GM20431 (cell line): ENCODE data around the gene SLC27A2.
"Not testable (repeated sequence)": the region's sequence is repeated elsewhere in the genome, so short reads cannot be mapped to it uniquely, and the experiment has no call there.

Experiments used
- in situ Hi-C: fragments of 300-500 bp; cut with MseI, MboI; formaldehyde crosslinking; loops from one replicate; pipeline ENCODE4 v1.15.0; 2020; ENCODE audit warnings: low sequenced_read_pairs; ENCODE audit not compliant: unreplicated experiment

The SLC27A2 gene

GRCh38 chr15:50162969-50163718 lies 18.9 kb upstream of the SLC27A2 start:
- in situ Hi-C loops: no loop called here

DNA sequence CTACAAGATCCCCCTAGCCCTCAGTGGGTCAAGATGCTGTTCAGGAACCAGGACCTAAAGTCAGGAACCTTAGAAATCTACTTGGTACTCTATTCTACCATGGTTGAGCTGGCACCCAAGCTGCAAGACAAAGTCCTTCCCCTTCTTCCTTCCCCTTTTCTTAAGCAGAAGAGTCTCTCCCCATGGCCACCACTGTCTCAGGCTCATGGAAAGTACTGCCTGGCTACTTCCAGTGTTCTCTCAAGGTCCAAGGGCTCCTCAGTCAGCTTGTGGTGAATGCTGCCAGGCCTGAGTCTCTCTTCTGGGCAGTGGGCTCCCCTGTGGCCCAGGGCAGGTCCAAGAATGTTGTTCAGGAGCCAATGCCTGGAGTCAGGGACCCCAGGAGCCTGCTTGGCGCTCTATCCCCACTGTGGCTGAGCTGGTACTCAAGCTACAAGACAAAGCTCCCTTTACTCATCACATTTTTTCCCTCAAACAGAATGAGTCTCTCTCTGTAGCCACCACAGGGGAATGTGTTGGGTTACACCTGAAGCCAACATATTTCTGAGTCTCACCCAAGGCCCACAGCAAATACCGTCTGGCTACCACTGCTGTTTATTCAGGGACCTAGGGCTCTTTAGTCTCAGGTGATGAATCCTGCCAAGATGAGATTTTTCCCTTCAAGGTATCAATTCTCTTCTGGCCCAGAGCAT lies 18.1 kb upstream of the SLC27A2 start:
- in situ Hi-C loops: no loop called here

DNA sequence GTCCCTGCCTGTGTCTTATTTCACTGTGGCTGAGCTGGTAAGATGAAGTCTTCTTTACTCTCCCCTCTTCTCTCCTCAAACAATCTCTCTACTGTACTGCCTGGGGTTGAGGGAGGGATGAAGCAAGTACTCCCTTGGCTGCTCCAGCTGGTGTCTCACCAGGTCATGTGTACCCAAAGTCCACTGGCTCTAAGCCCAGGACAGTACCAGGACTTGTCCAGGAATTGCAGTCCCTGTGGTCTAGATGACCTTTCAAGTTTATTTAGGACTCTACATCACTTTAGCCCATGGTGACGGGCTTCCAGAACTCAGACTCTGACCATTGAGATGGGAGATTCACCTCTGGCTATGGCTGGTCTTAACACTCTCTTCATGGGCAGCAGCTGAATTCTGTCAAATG lies 17.5 kb upstream of the SLC27A2 start:
- in situ Hi-C loops: no loop called here

- in situ Hi-C loops: no loop called here
Measured at GRCh38 chr15:50166216-50166615, 15.8 kb upstream of the SLC27A2 start.

DNA sequence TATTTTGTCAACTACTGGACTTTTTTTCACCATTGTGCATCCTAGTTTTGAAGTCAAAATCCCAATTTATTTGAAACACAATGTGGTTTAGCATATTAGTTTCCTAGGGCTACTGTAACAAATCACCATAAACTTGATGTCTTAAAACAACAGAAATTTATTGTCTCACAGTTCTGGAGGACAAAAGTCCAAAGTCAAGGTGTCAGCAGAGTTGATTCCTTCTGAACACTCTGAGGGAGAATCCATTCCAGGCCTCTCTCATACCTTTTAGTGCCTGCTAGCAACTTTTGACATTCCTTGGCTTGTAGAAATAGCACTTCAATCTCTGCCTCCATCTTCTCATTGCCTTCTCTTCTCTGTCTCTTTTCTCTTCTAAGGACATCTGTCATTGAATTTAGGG lies 14.9 kb upstream of the SLC27A2 start:
- in situ Hi-C loops: no loop called here

DNA sequence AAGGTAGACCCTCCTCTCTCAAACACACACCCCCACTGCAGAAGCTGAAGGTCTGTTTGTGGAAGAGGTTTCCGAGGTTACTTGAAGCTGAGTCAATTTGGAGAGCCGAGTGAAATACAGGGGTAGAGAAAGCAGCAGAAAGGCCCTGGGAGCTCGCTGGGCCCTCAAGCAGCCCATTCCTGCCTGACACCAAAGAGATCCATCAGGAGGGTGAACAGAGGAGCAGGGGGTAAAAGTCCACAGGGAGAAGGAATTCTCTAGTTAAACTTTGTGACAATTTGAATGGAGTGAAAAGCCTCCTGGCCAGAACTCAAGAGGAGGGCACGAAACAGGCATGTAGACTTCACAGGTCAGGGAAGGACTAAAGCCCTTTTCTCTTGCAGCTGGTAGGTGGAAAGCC lies 13.6 kb upstream of the SLC27A2 start:
- in situ Hi-C loops: no loop called here

DNA sequence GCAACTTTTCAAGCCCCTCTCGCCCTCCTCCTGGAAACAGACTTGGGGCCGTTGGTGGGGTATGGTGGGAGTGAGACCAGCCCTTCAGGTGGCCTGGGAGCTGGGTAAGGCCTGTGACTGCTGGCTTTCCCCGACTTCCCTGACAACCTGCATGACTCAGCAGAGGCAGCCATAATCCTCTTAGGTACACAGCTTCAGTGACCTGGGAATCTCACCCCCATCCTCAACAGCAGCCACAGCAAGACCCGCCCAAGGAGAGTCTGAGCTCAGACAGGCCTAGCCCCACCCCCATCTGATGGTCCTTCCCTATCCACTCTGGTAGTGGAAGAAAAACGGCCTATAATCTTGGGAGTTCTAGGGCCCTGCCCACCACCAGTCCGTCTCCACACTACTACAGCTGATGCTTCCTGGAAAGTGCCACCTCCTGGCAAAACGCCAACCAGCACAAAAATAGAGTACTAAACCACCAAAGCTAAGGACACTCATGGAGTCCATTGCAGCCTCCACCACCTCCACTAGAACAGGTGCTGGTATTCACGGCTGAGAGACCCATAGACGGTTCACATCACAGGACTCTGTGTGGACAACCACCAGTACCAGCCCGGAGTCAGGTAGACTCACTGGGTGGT lies 13.1 kb upstream of the SLC27A2 start:
- in situ Hi-C loops: no loop called here

DNA sequence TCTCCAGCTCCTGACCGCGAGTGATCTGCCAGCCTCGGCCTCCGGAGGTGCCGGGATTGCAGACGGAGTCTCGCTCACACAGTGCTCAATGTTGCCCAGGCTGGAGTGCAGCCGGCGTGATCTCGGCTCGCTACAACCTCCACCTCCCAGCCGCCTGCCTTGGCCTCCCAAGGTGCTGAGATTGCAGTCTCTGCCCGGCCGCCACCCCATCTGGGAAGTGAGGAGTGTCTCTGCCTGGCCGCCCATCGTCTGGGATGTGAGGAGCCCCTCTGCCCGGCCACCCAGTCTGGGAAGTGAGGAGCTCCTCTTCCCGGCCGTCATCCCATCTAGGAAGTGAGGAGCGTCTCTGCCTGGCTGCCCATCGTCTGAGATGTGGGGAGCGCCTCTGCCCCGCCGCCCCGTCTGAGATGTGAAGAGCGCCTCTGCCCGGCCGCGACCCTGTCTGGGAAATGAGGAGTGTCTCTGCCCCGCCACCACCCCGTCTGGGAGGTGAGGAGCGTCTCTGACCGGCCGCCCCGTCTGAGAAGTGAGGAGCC lies 9.6 kb upstream of the SLC27A2 start:
- in situ Hi-C loops: not testable (repeated sequence)

GRCh38 chr15:50176869-50177268 lies 5.1 kb upstream of the SLC27A2 start:
- in situ Hi-C loops: no loop called here

- in situ Hi-C loops: no loop called here
Measured at GRCh38 chr15:50180091-50180490, 1.9 kb upstream of the SLC27A2 start.

- in situ Hi-C loops: no loop called here
Measured at GRCh38 chr15:50180582-50180981, 1.4 kb upstream of the SLC27A2 start.

GRCh38 chr15:50181201-50181968 lies 611 bp upstream of the SLC27A2 start:
- in situ Hi-C loops: no loop called here

DNA sequence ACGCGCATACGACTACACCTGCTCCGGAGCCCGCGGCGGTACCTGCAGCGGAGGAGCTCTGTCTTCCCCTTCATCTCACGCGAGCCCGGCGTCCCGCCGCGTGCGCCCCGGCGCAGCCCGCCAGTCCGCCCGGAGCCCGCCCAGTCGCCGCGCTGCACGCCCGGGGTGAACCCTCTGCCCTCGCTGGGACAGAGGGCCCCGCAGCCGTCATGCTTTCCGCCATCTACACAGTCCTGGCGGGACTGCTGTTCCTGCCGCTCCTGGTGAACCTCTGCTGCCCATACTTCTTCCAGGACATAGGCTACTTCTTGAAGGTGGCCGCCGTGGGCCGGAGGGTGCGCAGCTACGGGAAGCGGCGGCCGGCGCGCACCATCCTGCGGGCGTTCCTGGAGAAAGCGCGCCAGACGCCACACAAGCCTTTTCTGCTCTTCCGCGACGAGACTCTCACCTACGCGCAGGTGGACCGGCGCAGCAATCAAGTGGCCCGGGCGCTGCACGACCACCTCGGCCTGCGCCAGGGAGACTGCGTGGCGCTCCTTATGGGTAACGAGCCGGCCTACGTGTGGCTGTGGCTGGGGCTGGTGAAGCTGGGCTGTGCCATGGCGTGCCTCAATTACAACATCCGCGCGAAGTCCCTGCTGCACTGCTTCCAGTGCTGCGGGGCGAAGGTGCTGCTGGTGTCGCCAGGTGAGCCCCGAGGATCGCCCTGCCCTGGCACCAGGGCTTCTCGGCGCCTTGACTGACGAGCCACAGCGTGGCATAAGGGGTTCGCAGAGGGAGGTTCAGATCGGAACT lies 420 bp downstream of the SLC27A2 start:
- in situ Hi-C loops: no loop called here

GRCh38 chr15:50183112-50183794 lies 1.3 kb downstream of the SLC27A2 start:
- in situ Hi-C loops: no loop called here

GRCh38 chr15:50184863-50185504 lies 3.0 kb downstream of the SLC27A2 start:
- in situ Hi-C loops: no loop called here

DNA sequence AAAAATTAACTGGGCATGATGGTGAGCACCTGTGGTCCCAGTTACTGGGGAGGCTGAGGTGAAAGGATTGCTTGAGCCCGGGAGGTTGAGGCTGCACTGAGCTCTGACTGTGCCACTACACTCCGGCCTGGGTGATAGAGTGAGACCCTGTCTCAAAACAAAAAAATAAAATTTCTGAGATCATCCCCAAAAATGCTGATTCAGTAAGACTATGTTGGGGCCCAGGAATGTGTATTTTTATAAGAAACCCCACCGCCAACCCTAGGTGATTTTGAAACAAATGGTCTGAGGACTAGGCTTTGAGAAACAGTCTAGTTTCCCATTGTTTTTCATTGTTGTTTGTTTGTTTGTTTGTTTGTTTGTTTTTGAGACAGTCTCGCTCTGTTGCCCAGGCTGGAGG lies 4.1 kb downstream of the SLC27A2 start:
- in situ Hi-C loops: no loop called here

DNA sequence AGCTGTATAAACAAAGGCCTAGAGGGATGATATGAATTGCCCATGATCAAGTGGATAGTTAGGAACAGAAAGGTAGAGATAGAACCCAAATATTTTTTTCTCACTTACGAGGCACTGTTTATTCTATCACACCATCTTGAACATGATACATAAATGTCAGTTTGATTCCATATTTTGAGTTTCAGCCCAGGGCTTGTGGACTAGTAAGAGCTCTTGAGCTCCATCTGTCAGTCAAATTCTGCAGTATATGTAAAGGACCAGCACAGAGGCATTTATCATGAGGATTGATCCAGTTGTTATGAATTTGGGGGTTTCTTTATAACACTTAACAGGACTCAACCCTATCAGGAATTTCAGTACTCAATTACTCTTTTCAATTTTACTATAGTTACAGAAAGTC lies 4.8 kb downstream of the SLC27A2 start:
- in situ Hi-C loops: no loop called here

DNA sequence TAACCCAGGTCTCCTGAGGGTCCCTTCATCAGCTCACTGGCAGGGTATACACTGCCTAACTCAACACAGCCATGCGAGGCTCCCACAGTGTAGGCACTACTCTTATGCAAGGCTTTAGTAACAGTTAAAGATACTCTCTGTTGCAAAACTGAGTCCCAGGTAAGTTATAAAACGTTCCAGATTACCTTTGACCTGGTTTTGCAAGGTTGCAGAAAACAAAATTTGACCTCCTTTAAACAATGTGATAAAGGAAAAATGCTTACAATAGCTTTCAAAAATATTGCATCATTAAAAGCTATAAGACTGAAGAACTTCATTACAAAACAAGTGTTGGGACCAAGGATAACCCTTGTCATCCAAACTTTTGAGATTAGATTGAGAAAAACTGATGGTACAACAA lies 5.5 kb downstream of the SLC27A2 start:
- in situ Hi-C loops: no loop called here

- in situ Hi-C loops: no loop called here
Measured at GRCh38 chr15:50187997-50188396, 6.0 kb downstream of the SLC27A2 start.
